ENCODE results near the gene MZB1.
"Not testable (repeated sequence)": the region's sequence is repeated elsewhere in the genome, so short reads cannot be mapped to it uniquely, and the experiment has no call there.

The MZB1 gene

DNA sequence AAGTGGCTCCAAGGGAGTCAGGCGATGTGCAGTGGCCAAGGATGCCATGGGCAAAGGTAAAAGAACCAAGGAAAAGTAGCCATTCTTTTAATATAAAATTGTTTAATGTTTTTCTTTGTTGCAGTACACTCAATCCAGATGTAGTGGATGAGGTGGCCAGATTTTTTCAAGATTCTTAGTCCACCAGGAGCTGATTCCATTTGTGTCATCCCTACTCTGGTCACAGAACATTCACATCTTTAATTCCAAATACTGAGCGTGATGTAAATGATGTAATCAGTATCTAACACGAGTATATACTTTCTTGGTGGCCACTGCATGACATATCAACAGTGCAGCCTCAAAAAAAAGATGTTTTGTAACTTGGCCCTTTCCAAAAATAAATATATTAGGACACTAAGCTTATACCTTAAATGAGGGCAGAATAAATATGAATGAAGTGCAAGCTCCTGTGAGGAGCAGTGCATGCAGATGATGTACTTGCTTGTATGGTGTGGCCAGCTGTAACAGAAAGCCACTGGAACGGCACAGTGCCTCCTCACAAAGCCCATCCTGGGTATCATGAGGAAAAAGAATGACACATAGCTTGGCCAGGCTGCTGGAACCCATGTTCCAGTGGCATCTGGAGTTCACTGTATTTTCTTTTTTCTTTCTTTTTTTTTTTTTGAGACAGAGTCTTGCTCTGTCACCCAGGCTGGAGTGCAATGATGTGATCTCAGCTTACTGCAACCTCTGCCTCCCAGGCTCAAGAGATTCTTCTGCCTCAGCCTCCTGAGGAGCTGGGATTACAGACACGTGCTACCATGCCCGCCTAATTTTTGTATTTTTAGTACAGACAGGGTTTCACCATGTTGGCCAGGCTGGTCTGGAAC is 20.6 kb upstream of the MZB1 start:
- DNase-seq (ENCODE audit: low read depth in 2 of 2) = no peak

DNA sequence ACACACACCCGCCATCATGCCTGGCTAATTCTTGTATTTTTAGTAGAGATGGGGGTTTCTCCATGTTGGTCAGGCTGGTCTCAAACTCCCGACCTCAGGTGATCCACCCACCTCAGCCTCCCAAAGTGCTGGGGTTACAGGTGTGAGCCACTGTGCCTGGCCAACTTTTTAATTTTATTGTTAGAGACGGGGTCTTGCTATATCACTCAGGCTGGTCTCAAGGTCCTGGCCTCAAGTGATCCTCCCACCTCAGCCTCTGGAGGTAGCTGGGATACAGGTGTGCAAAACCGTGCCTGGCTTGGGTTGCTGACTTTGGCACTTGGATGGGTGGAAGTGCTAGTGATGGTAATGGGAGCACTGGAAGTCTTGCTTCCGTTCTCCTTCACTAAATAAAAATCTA is 19.4 kb upstream of the MZB1 start:
- DNase-seq (ENCODE audit: low read depth in 2 of 2) = not testable (repeated sequence)

DNA sequence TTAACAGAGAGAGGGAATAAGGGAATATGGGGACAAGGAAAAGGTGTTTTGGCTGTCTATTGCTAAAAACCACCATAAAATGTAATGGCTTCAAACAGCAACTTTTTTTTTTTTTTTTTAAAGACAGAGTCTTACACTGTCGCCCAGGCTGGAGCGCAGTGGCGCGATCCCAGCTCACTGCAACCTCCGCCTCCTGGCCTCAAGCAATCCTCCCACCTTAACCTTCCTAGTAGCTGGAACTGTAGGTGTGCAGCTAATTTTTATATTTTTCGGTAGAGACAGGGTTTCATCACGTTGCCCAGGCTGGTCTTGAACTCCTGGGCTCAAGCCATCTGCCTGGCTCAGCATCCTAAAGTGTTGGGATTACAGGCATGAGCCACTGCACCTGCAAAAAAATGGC is 18.5 kb upstream of the MZB1 start:
- DNase-seq (ENCODE audit: low read depth in 2 of 2) = no peak

DNA sequence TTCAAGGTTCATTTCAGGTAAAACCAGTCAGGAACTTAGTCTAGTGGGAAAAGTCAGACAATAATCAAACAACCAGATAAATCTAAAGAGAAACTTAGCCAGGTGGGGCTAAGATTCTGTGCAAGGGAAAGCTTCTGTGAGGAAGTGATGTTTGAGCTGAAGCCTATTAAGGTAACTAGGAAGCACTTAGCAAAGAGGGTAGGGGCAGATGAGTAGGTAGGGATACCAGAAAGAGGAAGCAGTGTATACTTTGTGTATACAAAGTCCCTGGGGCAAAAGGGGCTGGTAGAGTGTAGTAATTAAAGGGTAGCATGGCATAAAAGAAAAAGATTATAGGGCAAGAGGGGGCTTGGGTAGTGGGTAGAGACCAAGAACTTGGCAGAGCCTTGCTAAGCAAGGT is 17.8 kb upstream of the MZB1 start:
- no peak for DNase-seq (ENCODE audit: low read depth in 2 of 2)

DNA sequence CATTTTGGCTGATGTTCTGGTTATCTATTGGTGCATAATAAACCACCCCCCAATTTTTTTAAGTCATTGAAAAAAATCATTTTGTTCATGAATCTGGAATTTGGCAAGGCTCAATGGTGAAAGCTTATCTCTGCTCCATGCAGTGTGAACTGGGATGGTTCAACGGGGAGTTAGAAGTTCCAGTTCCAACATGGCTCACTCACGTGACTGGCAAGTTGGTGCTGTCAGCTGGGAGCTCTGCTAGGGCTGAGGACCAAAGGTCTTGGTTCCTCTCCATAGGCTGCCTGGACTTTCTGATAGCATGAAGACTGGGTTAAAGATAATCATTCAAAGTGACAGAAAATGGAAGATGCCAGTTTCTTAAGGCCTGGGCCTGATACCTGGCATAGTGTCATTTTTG is 17.2 kb upstream of the MZB1 start:
- no peak for DNase-seq (ENCODE audit: low read depth in 2 of 2)

GRCh38 chr5:139404484-139404840 is 14.7 kb upstream of the MZB1 start:
- no peak for DNase-seq (ENCODE audit: low read depth in 2 of 2)

GRCh38 chr5:139403787-139404483 is 14.2 kb upstream of the MZB1 start, which contains the start of gene SPATA24:
Gene SPATA24 (minus strand): TSS chr5:139404089. CDS start chr5:139404060, 29 bp downstream.
- peak; percentile 95 to 97 for DNase-seq (ENCODE audit: low read depth in 2 of 2)

GRCh38 chr5:139403418-139403786 is 13.7 kb upstream of the MZB1 start:
- no peak for DNase-seq (ENCODE audit: low read depth in 2 of 2)

GRCh38 chr5:139402561-139403158 is 12.9 kb upstream of the MZB1 start:
- no peak for DNase-seq (ENCODE audit: low read depth in 2 of 2)

- no peak for DNase-seq (ENCODE audit: low read depth in 2 of 2)
Observed at GRCh38 chr5:139401546-139401945, 11.8 kb upstream of the MZB1 start.

GRCh38 chr5:139399501-139400121 is 9.9 kb upstream of the MZB1 start:
- DNase-seq (ENCODE audit: low read depth in 2 of 2) = no peak

GRCh38 chr5:139397921-139398320 is 8.2 kb upstream of the MZB1 start:
- no peak for DNase-seq (ENCODE audit: low read depth in 2 of 2)

GRCh38 chr5:139396691-139397090 is 7.0 kb upstream of the MZB1 start:
- DNase-seq (ENCODE audit: low read depth in 2 of 2) = no peak

DNA sequence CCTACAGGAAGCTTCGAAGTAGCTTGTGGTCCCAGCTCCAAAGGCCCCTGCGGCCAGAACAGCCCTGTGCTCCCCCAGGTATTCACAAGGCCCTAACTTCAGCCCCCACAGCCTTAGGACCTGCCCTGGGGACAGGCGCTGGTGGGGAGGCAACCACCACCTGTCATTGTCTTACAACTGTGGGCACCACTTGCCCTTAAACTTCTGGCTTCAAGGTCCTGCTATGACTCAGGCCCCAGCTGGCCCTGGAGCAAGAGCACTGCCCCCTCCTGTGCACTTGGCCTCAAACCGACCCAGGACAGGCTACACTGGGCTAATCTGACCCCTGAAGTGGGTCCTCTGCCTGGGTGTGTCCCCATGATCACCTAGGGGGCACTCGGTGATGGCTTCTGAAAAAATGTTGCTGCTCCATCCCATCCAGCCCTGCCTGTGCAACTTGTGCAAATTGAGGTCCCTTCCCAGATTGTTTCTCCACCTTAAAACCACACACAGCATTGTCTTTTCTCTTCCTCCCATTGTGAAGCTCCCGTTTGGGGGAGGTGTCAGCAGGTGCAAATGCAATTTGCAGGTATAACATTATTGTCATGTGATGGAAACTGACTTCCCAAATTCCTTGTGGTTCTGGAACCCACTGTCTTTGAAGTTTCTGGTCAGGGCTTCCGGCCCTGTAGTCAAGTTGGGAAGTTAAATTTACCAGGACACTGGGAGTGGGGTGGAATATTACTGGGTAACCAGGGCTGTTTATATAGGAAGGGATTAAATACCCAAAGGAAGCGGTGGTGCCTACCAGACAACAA is 6.3 kb upstream of the MZB1 start:
- no peak for DNase-seq (ENCODE audit: low read depth in 2 of 2)

GRCh38 chr5:139394654-139395566 is 5.2 kb upstream of the MZB1 start, which contains the start of gene PROB1:
Gene PROB1 (minus strand): TSS chr5:139395104. CDS start chr5:139395081, 23 bp downstream.
- DNase-seq (ENCODE audit: low read depth in 2 of 2) = no peak

DNA sequence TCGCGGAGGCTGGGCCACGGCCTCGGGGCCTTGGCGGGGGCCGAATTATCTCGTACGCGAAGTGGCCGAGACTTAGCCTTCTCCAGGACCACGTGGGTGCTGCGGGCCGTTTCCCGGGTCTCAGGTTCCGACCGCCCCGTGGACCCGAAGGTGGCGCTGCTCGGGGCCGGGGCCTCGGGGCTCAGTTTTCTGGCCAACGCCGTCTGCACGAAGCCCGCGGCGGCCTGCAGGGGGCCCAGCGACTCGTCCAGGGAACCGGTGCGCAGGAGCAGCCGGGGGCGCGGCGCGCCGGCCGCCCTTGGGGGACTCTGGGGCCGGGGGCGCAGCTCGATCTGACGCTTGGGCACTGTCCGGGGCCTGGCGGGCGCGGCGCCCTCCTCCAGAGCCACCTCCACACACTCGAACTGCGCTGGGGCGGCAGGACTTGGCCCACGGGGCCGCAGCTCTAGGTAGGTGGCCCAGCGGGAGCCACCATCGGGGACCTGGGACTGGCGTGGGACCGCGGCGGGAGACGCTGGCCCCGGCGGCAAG is 4.5 kb upstream of the MZB1 start:
- no peak for DNase-seq (ENCODE audit: low read depth in 2 of 2)

DNA sequence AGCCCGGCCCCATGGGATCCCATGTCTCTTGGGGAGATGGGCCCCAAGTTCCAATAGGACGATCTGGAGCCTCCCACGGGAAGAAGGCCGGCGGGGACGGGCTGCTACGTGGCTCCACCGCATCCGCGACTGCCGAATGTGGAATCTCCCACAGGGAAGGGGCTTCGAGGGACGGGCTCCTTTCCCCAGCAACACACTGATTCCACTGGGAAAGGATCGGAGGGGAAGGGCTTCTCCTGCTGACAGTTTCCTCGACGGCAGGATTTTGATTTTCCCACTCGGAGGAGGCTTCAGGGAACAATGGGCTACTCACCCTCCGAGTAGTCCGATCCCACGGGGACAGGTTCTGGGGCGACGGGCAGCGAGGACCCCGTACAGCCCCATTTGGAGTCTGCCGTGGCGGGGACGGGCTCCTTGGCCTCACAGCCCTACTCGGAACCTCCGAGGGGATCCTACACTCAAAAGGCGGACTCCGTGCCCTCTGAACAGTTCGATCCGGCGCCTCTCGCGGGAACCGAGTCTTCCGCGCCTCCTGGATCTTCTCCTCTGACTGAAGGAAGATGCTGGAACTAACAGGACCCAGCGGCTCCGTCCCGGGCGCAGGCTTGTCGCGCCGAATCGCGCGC is 3.9 kb upstream of the MZB1 start:
- DNase-seq (ENCODE audit: low read depth in 2 of 2) = no peak

- peak; percentile 53 to 81 for DNase-seq (ENCODE audit: low read depth in 2 of 2)
Observed at GRCh38 chr5:139392678-139393496, 3.2 kb upstream of the MZB1 start.

DNA sequence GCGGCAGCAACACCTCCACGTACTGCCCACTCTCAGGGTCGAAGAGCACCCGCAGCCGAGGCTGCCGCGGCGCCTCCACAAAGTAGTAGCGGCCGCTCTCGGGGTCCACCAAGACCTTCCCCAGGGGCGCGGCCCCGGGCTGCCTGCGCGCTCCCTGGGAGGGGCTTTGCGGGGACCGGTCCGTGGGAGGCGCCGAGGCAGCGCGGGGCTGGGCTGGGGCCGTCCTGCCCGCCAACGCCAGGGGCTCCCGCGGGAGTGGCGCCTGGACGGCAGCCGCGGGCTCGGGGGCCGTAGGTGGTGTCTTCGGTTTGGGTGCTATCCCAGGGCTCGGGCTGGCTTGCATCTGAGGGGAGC is 2.6 kb upstream of the MZB1 start:
- no peak for DNase-seq (ENCODE audit: low read depth in 2 of 2)

Data from activated CD4-positive, alpha-beta T cell treated with anti-CD3 and anti-CD28 coated beads for 24 hours (primary cell).